Neutrophil (primary cell): ENCODE measurements around the gene CAMK2N2.

ENCODE experiments used
- H3K27ac ChIP-seq: fragments of 200-600 bp; sonication (generic); 2 replicates; pipeline ENCODE4 v1.5.1; 2016; ENCODE audit warnings: mild to moderate bottlenecking, moderate library complexity
- H3K27me3 ChIP-seq: fragments of 200-600 bp; sonication (generic); 2 replicates; pipeline ENCODE4 v1.6.0; 2016; ENCODE audit warnings: mild to moderate bottlenecking
- H3K36me3 ChIP-seq: fragments of 200-600 bp; sonication (generic); 2 replicates; pipeline ENCODE4 v1.5.1; 2017
- H3K4me1 ChIP-seq, 2 experiments: fragments of 200-600 bp in 1 of 2; sonication (generic) in 1 of 2; 1 replicate in 1 of 2; 2 replicates in 1 of 2; pipeline versions ENCODE4 v1.5.1 to v1.6.1; 2013 to 2016; ENCODE audit warnings: low read depth in 1 of 2, low read length in 1 of 2, mild to moderate bottlenecking in 1 of 2, moderate library complexity in 1 of 2; ENCODE audit not compliant: control insufficient read depth in 1 of 2, insufficient read depth in 1 of 2
- H3K4me3 ChIP-seq, 2 experiments: fragments of 200-600 bp in 1 of 2; sonication (generic) in 1 of 2; 1 replicate in 1 of 2; 2 replicates in 1 of 2; pipeline ENCODE4 v1.5.1; 2013 to 2016; ENCODE audit warnings: low read depth in 1 of 2, low read length in 1 of 2, mild to moderate bottlenecking in 1 of 2, moderate library complexity in 1 of 2
- H3K9me3 ChIP-seq: fragments of 200-600 bp; sonication (generic); 2 replicates; pipeline ENCODE4 v1.5.1; 2016
- TF ChIP-seq, protein P1 (sequence below): fragments of 200-600 bp; sonication (generic); IDR thresholded peaks from 2 replicates; pipeline ENCODE4 v1.5.1; 2016; ENCODE audit warnings: antibody characterized with exemption

CAMK2N2 gene

DNA sequence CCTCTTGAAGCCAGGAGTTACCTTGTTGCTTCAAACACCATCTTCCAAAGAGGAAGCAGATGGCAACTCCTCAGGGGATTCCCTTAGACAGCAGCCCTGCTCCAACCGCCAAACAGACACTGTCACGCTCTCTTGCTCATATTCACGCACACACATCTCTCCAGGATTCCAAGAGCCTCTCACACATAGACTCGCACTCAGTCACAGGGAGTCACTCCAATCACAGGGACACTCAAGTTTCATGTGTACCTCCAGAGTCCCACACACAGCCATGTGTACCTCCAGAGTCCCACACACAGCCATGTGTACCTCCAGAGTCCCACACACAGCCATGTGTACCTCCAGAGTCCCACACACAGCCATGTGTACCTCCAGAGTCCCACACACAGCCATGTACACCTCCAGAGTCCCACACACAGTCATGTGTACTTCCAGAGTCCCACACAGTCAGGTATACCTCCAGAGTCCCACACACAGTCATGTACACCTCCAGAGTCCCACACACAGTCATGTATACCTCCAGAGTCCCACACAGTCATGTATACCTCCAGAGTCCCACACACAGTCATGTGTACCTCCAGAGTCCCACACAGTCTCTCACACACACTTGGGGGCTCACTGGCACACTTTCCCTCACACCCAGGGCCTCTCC, 25.8 kb downstream of the CAMK2N2 start:
- Histone ChIP-seq H3K36me3 (no peaks in the 10 kb centered on the region), H3K9me3 (no peaks in the 10 kb centered on the region), H3K4me1 (no peaks in the 10 kb centered on the region), H3K27me3 (peaks cover 51% of the 10 kb centered on the region), H3K27ac (no peak overlapping the region), H3K4me3 (no peak overlapping the region)
- TF ChIP-seq, protein P1, sequence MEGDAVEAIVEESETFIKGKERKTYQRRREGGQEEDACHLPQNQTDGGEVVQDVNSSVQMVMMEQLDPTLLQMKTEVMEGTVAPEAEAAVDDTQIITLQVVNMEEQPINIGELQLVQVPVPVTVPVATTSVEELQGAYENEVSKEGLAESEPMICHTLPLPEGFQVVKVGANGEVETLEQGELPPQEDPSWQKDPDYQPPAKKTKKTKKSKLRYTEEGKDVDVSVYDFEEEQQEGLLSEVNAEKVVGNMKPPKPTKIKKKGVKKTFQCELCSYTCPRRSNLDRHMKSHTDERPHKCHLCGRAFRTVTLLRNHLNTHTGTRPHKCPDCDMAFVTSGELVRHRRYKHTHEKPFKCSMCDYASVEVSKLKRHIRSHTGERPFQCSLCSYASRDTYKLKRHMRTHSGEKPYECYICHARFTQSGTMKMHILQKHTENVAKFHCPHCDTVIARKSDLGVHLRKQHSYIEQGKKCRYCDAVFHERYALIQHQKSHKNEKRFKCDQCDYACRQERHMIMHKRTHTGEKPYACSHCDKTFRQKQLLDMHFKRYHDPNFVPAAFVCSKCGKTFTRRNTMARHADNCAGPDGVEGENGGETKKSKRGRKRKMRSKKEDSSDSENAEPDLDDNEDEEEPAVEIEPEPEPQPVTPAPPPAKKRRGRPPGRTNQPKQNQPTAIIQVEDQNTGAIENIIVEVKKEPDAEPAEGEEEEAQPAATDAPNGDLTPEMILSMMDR, result no peak

DNA sequence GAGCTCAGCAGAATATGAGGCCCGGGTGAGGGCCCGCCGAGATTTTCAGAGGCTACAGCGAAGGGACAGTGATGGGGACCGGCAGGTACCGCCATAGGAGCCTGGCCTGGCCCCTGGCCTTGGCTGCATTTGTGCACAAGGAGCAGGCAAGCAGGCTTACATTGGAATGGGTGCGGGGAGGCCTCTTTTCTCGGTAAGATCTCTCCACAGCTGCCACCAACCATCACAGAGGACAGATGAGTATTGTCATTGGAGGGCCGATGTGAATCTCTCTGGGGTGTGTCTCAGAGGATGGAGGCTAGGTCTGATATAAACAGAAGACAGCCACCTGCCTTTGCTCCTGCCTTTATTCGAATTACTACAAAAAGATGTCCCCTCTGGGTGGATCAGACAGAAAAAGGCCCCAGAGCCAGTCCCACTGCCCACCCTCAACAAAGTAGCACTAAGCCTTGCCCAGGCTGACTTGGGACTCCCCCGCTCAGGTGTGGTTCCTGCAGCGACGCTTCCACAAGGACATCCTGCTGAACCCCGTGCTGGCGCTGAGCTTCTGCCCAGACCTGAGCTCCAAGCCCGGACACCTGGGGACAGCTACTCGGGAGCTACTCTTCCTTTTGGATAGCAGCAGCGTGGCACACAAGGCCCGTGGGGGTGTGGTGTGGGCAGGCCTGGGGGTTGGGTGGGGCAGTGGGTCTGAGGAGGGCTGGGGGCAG, 26.5 kb downstream of the CAMK2N2 start:
- Histone ChIP-seq H3K36me3 (no peaks in the 10 kb centered on the region), H3K4me3 (no peak overlapping the region), H3K4me1 (peaks cover 0 to 2% of the 10 kb centered on the region in 2 experiments), H3K27me3 (peaks cover 56% of the 10 kb centered on the region), H3K27ac (no peak overlapping the region), H3K9me3 (no peaks in the 10 kb centered on the region)
- TF ChIP-seq, protein P1, result no peak

DNA sequence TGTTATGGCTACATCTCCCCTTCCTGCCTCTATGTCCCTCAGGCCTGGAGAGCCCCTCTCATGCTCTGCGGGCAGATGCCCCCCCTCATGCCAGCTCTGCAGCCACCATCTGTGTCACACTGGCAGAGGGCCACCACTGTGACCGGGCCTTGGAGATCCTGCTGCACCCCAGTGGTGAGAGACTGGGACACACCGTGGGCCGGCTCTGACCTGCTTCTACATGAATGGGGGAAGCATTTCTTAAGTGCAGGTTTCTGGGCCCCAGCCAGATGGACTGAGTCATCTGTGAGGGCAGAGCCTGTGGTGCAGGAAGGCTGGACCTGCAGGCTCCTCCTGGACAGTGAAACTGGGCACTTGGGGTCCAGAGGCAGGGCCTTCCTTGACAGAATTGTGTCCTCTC, 27.1 kb downstream of the CAMK2N2 start:
- Histone ChIP-seq H3K4me1 (peaks cover 0 to 8% of the 10 kb centered on the region in 2 experiments), H3K36me3 (no peaks in the 10 kb centered on the region), H3K9me3 (no peaks in the 10 kb centered on the region), H3K27ac (no peak overlapping the region), H3K27me3 (peaks cover 62% of the 10 kb centered on the region), H3K4me3 (no peak overlapping the region)
- TF ChIP-seq, protein P1, result no peak

DNA sequence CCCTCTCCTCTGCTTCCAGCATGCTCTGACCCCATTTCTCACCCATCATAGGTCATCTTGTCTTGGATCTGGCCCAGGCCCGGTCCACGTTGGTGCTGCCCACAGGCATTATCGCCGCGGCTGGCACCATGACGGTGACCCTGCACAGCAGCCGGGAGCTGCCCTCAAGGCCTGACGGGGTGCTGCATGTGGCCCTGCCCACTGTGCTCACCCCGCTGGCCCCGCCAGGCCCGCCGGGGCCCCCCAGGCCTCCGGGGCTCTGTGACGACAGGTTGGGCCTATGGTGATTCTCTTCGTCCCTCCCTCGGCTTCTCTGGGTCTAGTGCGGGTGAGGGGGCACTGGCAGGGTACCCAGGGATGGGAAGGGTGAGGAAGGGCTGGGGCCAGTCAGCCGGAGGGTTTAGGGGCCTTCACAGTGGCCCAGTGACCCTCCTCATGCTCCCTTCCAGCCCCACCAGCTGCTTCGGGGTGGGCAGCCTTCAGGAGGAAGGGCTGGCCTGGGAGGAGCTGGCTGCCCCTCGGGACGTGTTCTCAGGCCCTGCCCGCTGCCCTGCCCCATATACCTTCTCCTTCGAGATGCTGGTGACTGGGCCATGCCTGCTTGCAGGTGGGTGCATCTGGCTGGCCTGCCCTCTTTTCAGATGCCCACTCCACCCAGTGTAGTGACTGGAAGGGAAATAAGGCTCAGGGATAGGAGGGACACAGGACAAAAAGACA, 28.1 kb downstream of the CAMK2N2 start:
- H3K27me3 ChIP-seq, result peaks cover 72% of the 10 kb centered on the region
- H3K27ac ChIP-seq, result no peak overlapping the region
- peaks cover 0 to 10% of the 10 kb centered on the region in 2 experiments for H3K4me1 ChIP-seq
- H3K4me3 ChIP-seq, result no peak overlapping the region
- TF ChIP-seq, protein P1, result no peak
- H3K9me3 ChIP-seq, result no peaks in the 10 kb centered on the region
- H3K36me3 ChIP-seq, result no peaks in the 10 kb centered on the region

DNA sequence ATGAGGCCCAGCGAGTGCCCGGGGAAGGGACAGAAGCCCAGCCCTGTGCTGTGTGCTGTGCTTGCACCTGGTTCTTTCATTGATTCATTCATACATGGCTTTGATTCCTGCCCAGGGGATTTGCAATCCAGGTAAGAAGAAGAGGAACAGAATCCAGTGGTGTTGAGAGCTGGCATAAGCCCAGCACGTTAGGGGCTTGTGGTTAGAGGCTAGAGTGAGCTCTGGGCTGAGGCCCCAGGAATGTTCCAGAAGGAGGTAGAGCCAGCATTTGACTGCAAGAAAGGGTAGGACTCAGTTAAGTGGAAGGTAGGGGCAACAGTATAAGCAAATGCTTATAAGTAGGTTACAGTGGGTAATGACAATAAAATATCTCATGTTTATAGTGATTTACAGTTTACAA, 29.7 kb downstream of the CAMK2N2 start:
- H3K27ac ChIP-seq, result no peak overlapping the region
- H3K27me3 ChIP-seq, result peaks cover 88% of the 10 kb centered on the region
- H3K4me1 ChIP-seq, result peaks cover 0 to 10% of the 10 kb centered on the region in 2 experiments
- H3K4me3 ChIP-seq, result no peak overlapping the region
- no peaks in the 10 kb centered on the region for H3K9me3 ChIP-seq
- TF ChIP-seq, protein P1, result no peak
- H3K36me3 ChIP-seq, result no peaks in the 10 kb centered on the region
